DMS153 treated with DMSO at 0.1 percent for 48 hours (cell line): Measurements from ENCODE around the gene EEF2K.
"Not testable (repeated sequence)": the region's sequence is repeated elsewhere in the genome, so short reads cannot be mapped to it uniquely, and the experiment has no call there.

Experiments used
- DNase-seq: peaks from one replicate; lab custom pipeline; 2025; ENCODE audit not compliant: unreplicated experiment; lab: John Stamatoyannopoulos, UW

EEF2K gene

GRCh38 chr16:22206013-22206841 is at the start of gene EEF2K:
Gene EEF2K, plus strand, starts transcription at chr16:22206278. Its CDS starts 19,452 bp downstream, at chr16:22225730.
- peak; percentile 92 for DNase-seq

- DNase-seq, result no peak
Observed at GRCh38 chr16:22161401-22161800, 44.7 kb upstream of the EEF2K start.

- DNase-seq, result peak; percentile 5
Observed at GRCh38 chr16:22161999-22162655, 44.0 kb upstream of the EEF2K start, which contains the start of gene SDR42E2. Gene SDR42E2, plus strand, starts transcription at chr16:22162506. Its CDS starts 3,077 bp downstream, at chr16:22165583.

GRCh38 chr16:22162656-22163009 is 43.4 kb upstream of the EEF2K start:
- DNase-seq, result no peak

GRCh38 chr16:22163806-22164205 is 42.3 kb upstream of the EEF2K start:
- no peak for DNase-seq

- DNase-seq, result no peak
Observed at GRCh38 chr16:22164482-22164881, 41.6 kb upstream of the EEF2K start.

GRCh38 chr16:22165508-22166285 is 40.4 kb upstream of the EEF2K start:
- DNase-seq, result no peak

GRCh38 chr16:22171953-22172352 is 34.1 kb upstream of the EEF2K start:
- DNase-seq, result no peak

- not testable (repeated sequence) for DNase-seq
Observed at GRCh38 chr16:22172642-22173041, 33.4 kb upstream of the EEF2K start.

GRCh38 chr16:22174642-22175041 is 31.4 kb upstream of the EEF2K start:
- DNase-seq, result no peak

- no peak for DNase-seq
Observed at GRCh38 chr16:22177968-22178930, 27.8 kb upstream of the EEF2K start.

GRCh38 chr16:22181426-22181825 is 24.7 kb upstream of the EEF2K start:
- DNase-seq, result no peak

GRCh38 chr16:22181843-22182242 is 24.2 kb upstream of the EEF2K start:
- DNase-seq, result no peak

- DNase-seq, result no peak
Observed at GRCh38 chr16:22183335-22183734, 22.7 kb upstream of the EEF2K start.

- DNase-seq, result no peak
Observed at GRCh38 chr16:22183901-22184614, 22.0 kb upstream of the EEF2K start.

- no peak for DNase-seq
Observed at GRCh38 chr16:22184615-22184968, 21.5 kb upstream of the EEF2K start.

- no peak for DNase-seq
Observed at GRCh38 chr16:22186517-22186916, 19.6 kb upstream of the EEF2K start.

GRCh38 chr16:22188267-22188594 is 17.8 kb upstream of the EEF2K start:
- DNase-seq, result no peak

GRCh38 chr16:22188595-22189442 is 17.3 kb upstream of the EEF2K start:
- peak; percentile 80 for DNase-seq
